DOHH2 (cell line): Measurements from ENCODE around the gene MTOR.

Experiments
- CTCF ChIP-seq: fragments of 200-600 bp; sonication (generic); IDR thresholded peaks from one replicate; pipeline ENCODE4 v1.5.1; 2014; ENCODE audit warnings: antibody characterized with exemption, mild to moderate bottlenecking, low read depth, low read length; ENCODE audit not compliant: poor library complexity, severe bottlenecking
- EZH2phosphoT487 ChIP-seq: fragments of 200-600 bp; sonication (generic); IDR thresholded peaks from 2 replicates; pipeline ENCODE4 v1.6.1; 2017; ENCODE audit warnings: borderline replicate concordance, mild to moderate bottlenecking, antibody characterized with exemption, low read length, moderate library complexity, mixed read lengths

- TF ChIP-seq CTCF (no peak), EZH2phosphoT487 (no peak)
Observed at GRCh38 chr1:11125931-11126330, 136.4 kb downstream of the MTOR start.
